GM18502 (cell line): ENCODE data around the gene HFM1.
A peak's percentile ranks its signal among the peaks of the same experiment; 100 is the strongest.
"Not testable (repeated sequence)": the region's sequence is repeated elsewhere in the genome, so short reads cannot be mapped to it uniquely, and the experiment has no call there.

Experiments used
- ATAC-seq: cut with Tn5 transposase; IDR thresholded peaks from one replicate; pipeline ENCODE4 v1.9.1; 2021; ENCODE audit warnings: mild to moderate bottlenecking; ENCODE audit not compliant: unreplicated experiment, poor library complexity

The HFM1 gene

GRCh38 chr1:91372230-91372629, 32.4 kb downstream of the HFM1 start:
- ATAC-seq, result not testable (repeated sequence)

GRCh38 chr1:91349524-91349923, 55.1 kb downstream of the HFM1 start:
- no peak for ATAC-seq

- ATAC-seq, result no peak
These were observed 57.8 kb downstream of the HFM1 start for GRCh38 chr1:91346824-91347223.

GRCh38 chr1:91345395-91346005, 59.1 kb downstream of the HFM1 start:
- ATAC-seq, result no peak

GRCh38 chr1:91338501-91338900, 66.1 kb downstream of the HFM1 start:
- no peak for ATAC-seq

GRCh38 chr1:91335603-91336002, 69.0 kb downstream of the HFM1 start:
- no peak for ATAC-seq

- ATAC-seq, result no peak
These were observed 69.8 kb downstream of the HFM1 start for GRCh38 chr1:91334856-91335255.

GRCh38 chr1:91325456-91325855, 79.2 kb downstream of the HFM1 start:
- no peak for ATAC-seq

GRCh38 chr1:91314643-91315042, 90.0 kb downstream of the HFM1 start:
- no peak for ATAC-seq

GRCh38 chr1:91311672-91312071, 93.0 kb downstream of the HFM1 start:
- ATAC-seq, result no peak

- ATAC-seq, result no peak
These were observed 96.1 kb downstream of the HFM1 start for GRCh38 chr1:91308544-91308943.

- no peak for ATAC-seq
These were observed 96.7 kb downstream of the HFM1 start for GRCh38 chr1:91307784-91308409.

- ATAC-seq, result no peak
These were observed 101.5 kb downstream of the HFM1 start for GRCh38 chr1:91303165-91303564.

GRCh38 chr1:91288843-91289553, 115.6 kb downstream of the HFM1 start:
- not testable (repeated sequence) for ATAC-seq

GRCh38 chr1:91286962-91287317, 117.7 kb downstream of the HFM1 start:
- ATAC-seq, result not testable (repeated sequence)

GRCh38 chr1:91286259-91286961, 118.2 kb downstream of the HFM1 start:
- ATAC-seq, result not testable (repeated sequence)

GRCh38 chr1:91283421-91283726, 121.3 kb downstream of the HFM1 start:
- peak; percentile 20 for ATAC-seq

GRCh38 chr1:91282695-91283420, 121.8 kb downstream of the HFM1 start:
- peak; percentile 79 for ATAC-seq

GRCh38 chr1:91281782-91282181, 122.9 kb downstream of the HFM1 start:
- no peak for ATAC-seq

- no peak for ATAC-seq
These were observed 125.9 kb downstream of the HFM1 start for GRCh38 chr1:91278754-91279153.

- ATAC-seq, result no peak
These were observed 130.8 kb downstream of the HFM1 start for GRCh38 chr1:91273875-91274274.
